Adipocyte (in vitro differentiated cells): ENCODE results near the gene EDDM3A.
"Not testable (repeated sequence)": the region's sequence is repeated elsewhere in the genome, so short reads cannot be mapped to it uniquely, and the experiment has no call there.

ENCODE experiments used
- DNase-seq: peaks from one replicate; pipeline ENCODE4 v3.0.0-alpha.2; 2015; ENCODE audit warnings: low read depth
- H3K27me3 ChIP-seq: replicated peaks from 2 replicates; pipeline ENCODE4 v1.7.0; 2013; ENCODE audit warnings: mild to moderate bottlenecking, low read length, moderate library complexity; ENCODE audit not compliant: control insufficient read depth, insufficient read depth
- H3K36me3 ChIP-seq: 2 replicates; pipeline ENCODE4 v1.7.0; 2013; ENCODE audit warnings: low read length, mild to moderate bottlenecking, moderate library complexity; ENCODE audit not compliant: control insufficient read depth, insufficient read depth, severe bottlenecking
- H3K4me1 ChIP-seq: 2 replicates; pipeline ENCODE4 v1.7.0; 2013; ENCODE audit warnings: mild to moderate bottlenecking, low read length, moderate library complexity; ENCODE audit not compliant: control insufficient read depth, insufficient read depth
- H3K4me3 ChIP-seq: 2 replicates; pipeline ENCODE4 v1.7.0; 2013; ENCODE audit warnings: mild to moderate bottlenecking, low read length, moderate library complexity
- H3K9ac ChIP-seq: 2 replicates; pipeline ENCODE4 v1.7.0; 2013; ENCODE audit warnings: mild to moderate bottlenecking, low read length, moderate library complexity
- H3K9me3 ChIP-seq: 2 replicates; pipeline ENCODE4 v1.7.0; 2013; ENCODE audit warnings: mild to moderate bottlenecking, low read length, moderate library complexity; ENCODE audit not compliant: control insufficient read depth

The EDDM3A gene

GRCh38 chr14:20712904-20713303, 32.8 kb upstream of the EDDM3A start:
- H3K9me3 ChIP-seq = peaks cover 3% of the 10 kb centered on the region
- H3K36me3 ChIP-seq = no peaks in the 10 kb centered on the region

GRCh38 chr14:20714593-20715250, 31.0 kb upstream of the EDDM3A start:
- Histone ChIP-seq H3K4me3 (no peak overlapping the region), H3K4me1 (peaks cover 6% of the 10 kb centered on the region), H3K36me3 (no peaks in the 10 kb centered on the region), H3K9ac (no peak overlapping the region), H3K27me3 (peaks cover 37% of the 10 kb centered on the region), H3K9me3 (peaks cover 3% of the 10 kb centered on the region)
- no peak for DNase-seq

More at GRCh38 chr14:20712904-20713303, 32.8 kb upstream of the EDDM3A start:
- Histone ChIP-seq H3K9ac (no peak overlapping the region), H3K4me1 (peaks cover 6% of the 10 kb centered on the region), H3K27me3 (peaks cover 45% of the 10 kb centered on the region), H3K4me3 (no peak overlapping the region)
- DNase-seq = no peak

GRCh38 chr14:20719777-20720176, 25.9 kb upstream of the EDDM3A start:
- peaks cover 46% of the 10 kb centered on the region for H3K27me3 ChIP-seq
- peaks cover 1% of the 10 kb centered on the region for H3K4me1 ChIP-seq
- no peaks in the 10 kb centered on the region for H3K36me3 ChIP-seq
- no peak for DNase-seq
- peaks cover 3% of the 10 kb centered on the region for H3K9me3 ChIP-seq
- no peak overlapping the region for H3K9ac ChIP-seq
- H3K4me3 ChIP-seq = no peak overlapping the region

DNA sequence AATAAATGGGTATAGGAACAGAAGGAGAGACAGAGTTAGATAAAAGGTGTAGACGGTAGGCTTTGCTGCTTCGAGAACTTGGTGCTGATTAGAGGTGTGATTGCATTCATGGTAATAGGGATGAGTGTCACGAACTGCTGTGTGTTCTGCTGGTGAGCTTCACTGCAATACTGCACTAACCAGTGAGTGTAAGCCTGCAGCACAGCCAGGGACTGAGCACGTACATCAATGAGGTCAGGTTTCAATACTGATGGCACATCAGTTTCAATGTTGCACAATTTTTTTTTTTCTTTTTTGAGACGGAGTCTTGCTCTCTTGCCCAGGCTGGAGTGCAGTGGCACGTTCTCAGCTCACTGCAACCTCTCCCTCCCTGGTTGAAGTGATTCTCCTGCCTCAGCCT, 24.9 kb upstream of the EDDM3A start:
- Histone ChIP-seq H3K36me3 (no peaks in the 10 kb centered on the region), H3K27me3 (peaks cover 47% of the 10 kb centered on the region), H3K4me1 (no peaks in the 10 kb centered on the region), H3K9ac (no peak overlapping the region), H3K9me3 (peaks cover 3% of the 10 kb centered on the region), H3K4me3 (no peak overlapping the region)
- DNase-seq = no peak

DNA sequence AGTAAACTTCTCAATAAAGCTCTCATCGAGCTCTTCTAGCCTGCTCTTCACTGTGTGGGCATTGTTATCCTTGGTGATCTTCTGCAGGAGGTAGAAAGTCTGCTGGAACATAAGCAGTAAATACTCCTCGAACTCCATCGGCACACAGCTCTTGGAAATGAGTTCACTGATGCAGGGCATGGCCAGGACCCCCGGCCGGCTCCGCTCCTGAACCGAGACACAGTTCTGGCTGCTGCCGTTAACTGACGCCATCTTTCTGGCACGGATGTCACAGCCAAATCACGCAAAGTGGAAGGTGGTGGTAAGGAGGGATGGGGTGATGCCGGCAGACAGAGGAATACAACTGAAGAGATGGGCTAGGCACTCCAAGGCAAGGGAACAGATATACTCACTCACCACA, 23.7 kb upstream of the EDDM3A start:
- DNase-seq = no peak
- no peaks in the 10 kb centered on the region for H3K36me3 ChIP-seq
- H3K9ac ChIP-seq = no peak overlapping the region
- H3K27me3 ChIP-seq = peaks cover 42% of the 10 kb centered on the region
- no peaks in the 10 kb centered on the region for H3K9me3 ChIP-seq
- H3K4me3 ChIP-seq = no peak overlapping the region
- no peaks in the 10 kb centered on the region for H3K4me1 ChIP-seq

GRCh38 chr14:20723488-20723887, 22.2 kb upstream of the EDDM3A start:
- no peak for DNase-seq
- no peak overlapping the region for H3K9ac ChIP-seq
- no peaks in the 10 kb centered on the region for H3K36me3 ChIP-seq
- peak overlapping the region; percentile 58 for H3K4me3 ChIP-seq
- no peaks in the 10 kb centered on the region for H3K4me1 ChIP-seq
- H3K27me3 ChIP-seq = peaks cover 43% of the 10 kb centered on the region
- H3K9me3 ChIP-seq = no peaks in the 10 kb centered on the region

DNA sequence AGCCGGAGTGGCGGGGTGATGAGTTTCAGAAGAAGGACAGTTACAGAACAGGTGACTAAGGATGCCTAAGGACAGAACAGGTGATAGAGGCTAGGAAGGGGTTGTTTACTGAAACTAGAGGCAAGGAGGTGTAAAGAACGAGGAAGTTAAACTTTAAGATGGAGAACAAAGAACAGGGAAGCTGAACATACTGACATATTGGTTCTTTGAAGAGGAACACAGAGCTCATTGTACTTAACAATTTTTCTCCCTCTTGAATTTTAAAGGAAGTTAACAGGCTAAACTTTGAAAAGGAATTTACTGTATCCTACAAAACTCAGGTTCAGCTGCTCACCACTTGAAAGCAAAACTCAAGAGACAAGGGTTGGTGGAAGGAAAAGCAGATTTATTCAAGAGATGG, 19.6 kb upstream of the EDDM3A start:
- DNase-seq, H3K4me1 ChIP-seq, H3K36me3 ChIP-seq, H3K9ac ChIP-seq, H3K9me3 ChIP-seq, H3K4me3 ChIP-seq: not testable (repeated sequence)
- H3K27me3 ChIP-seq = peaks cover 36% of the 10 kb centered on the region

DNA sequence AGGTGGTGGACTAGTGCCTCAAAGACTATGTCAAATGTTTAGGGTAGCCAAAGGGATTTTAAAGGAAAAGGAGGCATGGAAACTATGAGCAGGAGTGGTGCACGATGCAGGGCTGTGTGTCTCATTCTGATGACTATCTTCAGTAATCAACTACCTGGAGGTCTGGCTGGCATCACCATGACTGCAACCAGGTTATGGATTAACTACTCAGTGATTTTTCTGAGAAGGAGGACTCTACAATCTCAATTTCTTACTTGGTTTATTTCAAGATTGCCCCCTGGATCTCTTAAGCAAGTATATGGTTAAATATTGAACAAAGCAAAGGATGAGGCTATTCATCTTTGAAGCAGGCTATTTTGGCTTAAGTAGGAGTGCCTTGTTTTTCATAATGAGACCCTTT, 19.2 kb upstream of the EDDM3A start:
- no peaks in the 10 kb centered on the region for H3K9me3 ChIP-seq
- no peak for DNase-seq
- no peaks in the 10 kb centered on the region for H3K36me3 ChIP-seq
- H3K9ac ChIP-seq = no peak overlapping the region
- H3K4me3 ChIP-seq = no peak overlapping the region
- H3K4me1 ChIP-seq = no peaks in the 10 kb centered on the region
- H3K27me3 ChIP-seq = peaks cover 36% of the 10 kb centered on the region

- Histone ChIP-seq H3K27me3 (peaks cover 15% of the 10 kb centered on the region), H3K36me3 (no peaks in the 10 kb centered on the region), H3K9me3 (no peaks in the 10 kb centered on the region), H3K4me3 (no peak overlapping the region), H3K9ac (no peak overlapping the region), H3K4me1 (no peaks in the 10 kb centered on the region)
- DNase-seq = no peak
Observed at GRCh38 chr14:20730891-20731290, 14.8 kb upstream of the EDDM3A start.

DNA sequence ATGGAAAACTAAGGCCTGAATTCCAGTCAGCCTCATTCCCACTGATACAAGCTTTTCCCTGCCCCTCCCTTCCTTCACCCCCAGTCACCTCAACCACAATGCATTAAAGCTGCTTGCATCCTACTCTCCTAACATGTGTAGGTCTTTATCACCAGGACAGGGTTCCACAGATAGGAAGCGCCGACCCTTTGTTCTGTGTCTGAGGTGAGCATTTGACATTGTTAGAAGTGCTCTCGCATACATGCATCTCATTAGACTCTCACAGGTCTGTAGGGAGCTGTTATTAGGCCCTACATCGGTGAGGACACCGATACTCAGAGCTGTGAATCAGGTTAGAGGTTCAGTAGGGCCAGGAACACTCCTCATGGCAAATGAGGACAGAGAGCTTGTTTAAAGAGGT, 13.2 kb upstream of the EDDM3A start:
- H3K9ac ChIP-seq = no peak overlapping the region
- H3K36me3 ChIP-seq = no peaks in the 10 kb centered on the region
- H3K9me3 ChIP-seq = no peaks in the 10 kb centered on the region
- no peak for DNase-seq
- H3K4me3 ChIP-seq = no peak overlapping the region
- no peaks in the 10 kb centered on the region for H3K4me1 ChIP-seq
- H3K27me3 ChIP-seq = peaks cover 8% of the 10 kb centered on the region

- Histone ChIP-seq H3K4me1 (no peaks in the 10 kb centered on the region), H3K9me3 (no peaks in the 10 kb centered on the region), H3K36me3 (no peaks in the 10 kb centered on the region), H3K4me3 (no peak overlapping the region), H3K9ac (no peak overlapping the region), H3K27me3 (peaks cover 4% of the 10 kb centered on the region)
- no peak for DNase-seq
Observed at GRCh38 chr14:20732979-20733635, 12.6 kb upstream of the EDDM3A start.
